ENCODE results near the gene CLTA. TPM values are rescaled to one million over a fixed set of nuclear protein-coding genes. Genes with fewer than 3 reads are reported as not detected.

Gene CLTA
- total and polyA plus RNA-seq, 12 donors: 95.6 to 301 (median 208) TPM

DNA sequence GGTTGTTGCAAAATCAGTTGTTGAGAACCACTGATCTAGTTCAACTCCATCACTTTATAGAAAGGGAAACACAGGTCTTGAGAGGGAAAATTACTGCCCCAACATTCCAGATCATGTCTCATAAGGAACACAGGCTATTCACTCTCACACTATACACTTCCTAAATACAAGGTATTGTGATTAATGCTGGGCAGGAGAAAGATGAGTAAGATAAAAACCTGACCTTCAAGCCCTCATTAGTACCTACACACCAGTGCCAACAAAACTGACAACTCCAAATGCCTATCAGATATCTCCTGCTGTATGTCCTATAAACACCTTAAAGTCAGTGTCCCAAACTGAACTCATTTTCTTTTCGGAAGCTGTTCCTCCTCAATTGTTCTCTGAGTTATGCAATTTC, 59.4 kb downstream of the CLTA start:
- TF ChIP-seq, protein P1, sequence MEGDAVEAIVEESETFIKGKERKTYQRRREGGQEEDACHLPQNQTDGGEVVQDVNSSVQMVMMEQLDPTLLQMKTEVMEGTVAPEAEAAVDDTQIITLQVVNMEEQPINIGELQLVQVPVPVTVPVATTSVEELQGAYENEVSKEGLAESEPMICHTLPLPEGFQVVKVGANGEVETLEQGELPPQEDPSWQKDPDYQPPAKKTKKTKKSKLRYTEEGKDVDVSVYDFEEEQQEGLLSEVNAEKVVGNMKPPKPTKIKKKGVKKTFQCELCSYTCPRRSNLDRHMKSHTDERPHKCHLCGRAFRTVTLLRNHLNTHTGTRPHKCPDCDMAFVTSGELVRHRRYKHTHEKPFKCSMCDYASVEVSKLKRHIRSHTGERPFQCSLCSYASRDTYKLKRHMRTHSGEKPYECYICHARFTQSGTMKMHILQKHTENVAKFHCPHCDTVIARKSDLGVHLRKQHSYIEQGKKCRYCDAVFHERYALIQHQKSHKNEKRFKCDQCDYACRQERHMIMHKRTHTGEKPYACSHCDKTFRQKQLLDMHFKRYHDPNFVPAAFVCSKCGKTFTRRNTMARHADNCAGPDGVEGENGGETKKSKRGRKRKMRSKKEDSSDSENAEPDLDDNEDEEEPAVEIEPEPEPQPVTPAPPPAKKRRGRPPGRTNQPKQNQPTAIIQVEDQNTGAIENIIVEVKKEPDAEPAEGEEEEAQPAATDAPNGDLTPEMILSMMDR (IDR thresholded peaks at IDR 0.05): no peak
- TF ChIP-seq POLR2A (IDR thresholded peaks at IDR 0.05): no peak
- DNase-seq: no peak

GRCh38 chr9:36251428-36251827, 60.7 kb downstream of the CLTA start:
- WGBS, 4 donors: 89 to 100% (median 97%) methylated on average over 1 of the region's 1 CpG
- peaks cover 0 to 8% of the 10 kb centered on the region in 2 donors for H3K36me3 ChIP-seq (replicated peaks in 1 of 2)
- no peaks in the 10 kb centered on the region for H3K27me3 ChIP-seq
- H3K27ac ChIP-seq: no peak overlapping the region
- no peak for DNase-seq
- H3K9me3 ChIP-seq (replicated peaks in 1 of 3): no peaks in the 10 kb centered on the region
- H3K4me1 ChIP-seq (replicated peaks in 1 of 2): peaks cover 3 to 7% of the 10 kb centered on the region in 2 donors
- H3K4me3 ChIP-seq: no peak overlapping the region
- intact Hi-C loops (cut with DNase I): no loop called here
- no peak for TF ChIP-seq POLR2A (IDR thresholded peaks at IDR 0.05)

More for the DNA sequence above, 59.4 kb downstream of the CLTA start:
- H3K4me1 ChIP-seq (replicated peaks in 1 of 2): peaks cover 3 to 7% of the 10 kb centered on the region in 2 donors
- H3K9me3 ChIP-seq (replicated peaks in 1 of 3): no peaks in the 10 kb centered on the region
- intact Hi-C loops (cut with DNase I): no loop called here
- H3K4me3 ChIP-seq: no peak overlapping the region
- peaks cover 0 to 21% of the 10 kb centered on the region in 2 donors for H3K36me3 ChIP-seq (replicated peaks in 1 of 2)
- H3K27ac ChIP-seq: no peak overlapping the region
- WGBS, 4 donors: 61 to 74% (median 70%) methylated on average over 1 of the region's 1 CpG
- no peaks in the 10 kb centered on the region for H3K27me3 ChIP-seq

GRCh38 chr9:36258208-36258995, 67.7 kb downstream of the CLTA start, which contains the start of gene GNE:
Gene GNE, minus strand, starts transcription at chr9:36258448. Its CDS starts 9,093 bp downstream, at chr9:36249355.
- peaks cover 4 to 5% of the 10 kb centered on the region in 2 donors for H3K4me1 ChIP-seq (replicated peaks in 1 of 2)
- H3K36me3 ChIP-seq (replicated peaks in 1 of 2): no peaks in the 10 kb centered on the region
- no peaks in the 10 kb centered on the region for H3K27me3 ChIP-seq
- peak; percentile 92 to 98 for TF ChIP-seq POLR2A (IDR thresholded peaks at IDR 0.05)
- TF ChIP-seq, protein P1 (IDR thresholded peaks at IDR 0.05): no peak
- peak within 1 kb of the TSS; percentile 91 to 100 (median 98) for H3K27ac ChIP-seq
- intact Hi-C loops (cut with DNase I): no loop called here
- 1 to 6% (median 3%) methylated on average over 21 to 73 of the region's 73 CpGs for WGBS, 4 donors
- H3K9me3 ChIP-seq (replicated peaks in 1 of 3): no peaks in the 10 kb centered on the region
- peak within 1 kb of the TSS; percentile 59 to 100 (median 91) for H3K4me3 ChIP-seq
- peak; percentile 98 to 99 (median 99) for DNase-seq

- peak in 2 of 7 donors; percentile 24 to 72 for DNase-seq
- Histone ChIP-seq H3K36me3 (replicated peaks in 1 of 2) (no peaks in the 10 kb centered on the region), H3K27ac (peak overlapping the region; percentile 91 to 100 (median 98)), H3K4me1 (replicated peaks in 1 of 2) (peaks cover 4 to 5% of the 10 kb centered on the region in 2 donors), H3K9me3 (replicated peaks in 1 of 3) (no peaks in the 10 kb centered on the region), H3K27me3 (no peaks in the 10 kb centered on the region), H3K4me3 (peak overlapping the region; percentile 59 to 100 (median 91))
- WGBS, 4 donors: 33 to 62% (median 41%) methylated on average over 3 to 7 of the region's 7 CpGs
- TF ChIP-seq, protein P1 (IDR thresholded peaks at IDR 0.05): no peak
- TF ChIP-seq POLR2A (IDR thresholded peaks at IDR 0.05): no peak
- intact Hi-C loops (cut with DNase I): no loop called here
Observed at GRCh38 chr9:36258996-36259533, 68.3 kb downstream of the CLTA start.

Other genes with a start within 250 kb of the CLTA start
- not detected for gene OR2S2, start 232.8 kb upstream of the CLTA start, total RNA-seq
- gene OR2S2, start 232.8 kb upstream of the CLTA start, polyA plus RNA-seq: not detected
- 10 to 100 TPM in 5 of 9 donors, 1 to 10 TPM in 4; 6.7 to 15.8 (median 11.0) TPM for gene RECK, start 154.0 kb upstream of the CLTA start, total RNA-seq
- 1 to 10 TPM; 4.1 to 9.4 (median 5.8) TPM for gene RECK, start 154.0 kb upstream of the CLTA start, polyA plus RNA-seq
- 10 to 100 TPM; 20.8 to 56.3 (median 33.8) TPM for gene GLIPR2, start 54.2 kb upstream of the CLTA start, total RNA-seq
- gene GLIPR2, start 54.2 kb upstream of the CLTA start, polyA plus RNA-seq: 10 to 100 TPM; 16.1 to 35.2 (median 24.3) TPM
- 1 to 10 TPM in 4 of 9 donors, under 1 TPM in 5; 0.22 to 1.9 (median 0.55) TPM for gene CCIN, start 21.5 kb upstream of the CLTA start, total RNA-seq
- gene CCIN, start 21.5 kb upstream of the CLTA start, polyA plus RNA-seq: 1 to 10 TPM in 1 of 3 donors, under 1 TPM in 2; 0.20 to 1.2 (median 0.32) TPM
- 10 to 100 TPM; 16.3 to 34.3 (median 20.9) TPM for gene GNE, start 67.5 kb downstream of the CLTA start, total RNA-seq
- 10 to 100 TPM in 1 of 3 donors, 1 to 10 TPM in 2; 4.8 to 28.3 (median 5.1) TPM for gene GNE, start 67.5 kb downstream of the CLTA start, polyA plus RNA-seq
- gene RNF38, start 209.3 kb downstream of the CLTA start, total RNA-seq: 10 to 100 TPM; 14.9 to 43.7 (median 30.9) TPM
- gene RNF38, start 209.3 kb downstream of the CLTA start, polyA plus RNA-seq: 10 to 100 TPM in 1 of 3 donors, 1 to 10 TPM in 2; 5.4 to 19.1 (median 9.3) TPM